Fibroblast of skin of left quadriceps (primary cell): ENCODE measurements around the gene ABCB6.
"Not testable (repeated sequence)": the region's sequence is repeated elsewhere in the genome, so short reads cannot be mapped to it uniquely, and the experiment has no call there.

Experiments
- DNase-seq, 2 experiments: peaks; one replicate each; pipeline ENCODE4 v3.0.0-alpha.2; 2013; ENCODE audit warnings: low read depth in 2 of 2

ABCB6 gene

DNA sequence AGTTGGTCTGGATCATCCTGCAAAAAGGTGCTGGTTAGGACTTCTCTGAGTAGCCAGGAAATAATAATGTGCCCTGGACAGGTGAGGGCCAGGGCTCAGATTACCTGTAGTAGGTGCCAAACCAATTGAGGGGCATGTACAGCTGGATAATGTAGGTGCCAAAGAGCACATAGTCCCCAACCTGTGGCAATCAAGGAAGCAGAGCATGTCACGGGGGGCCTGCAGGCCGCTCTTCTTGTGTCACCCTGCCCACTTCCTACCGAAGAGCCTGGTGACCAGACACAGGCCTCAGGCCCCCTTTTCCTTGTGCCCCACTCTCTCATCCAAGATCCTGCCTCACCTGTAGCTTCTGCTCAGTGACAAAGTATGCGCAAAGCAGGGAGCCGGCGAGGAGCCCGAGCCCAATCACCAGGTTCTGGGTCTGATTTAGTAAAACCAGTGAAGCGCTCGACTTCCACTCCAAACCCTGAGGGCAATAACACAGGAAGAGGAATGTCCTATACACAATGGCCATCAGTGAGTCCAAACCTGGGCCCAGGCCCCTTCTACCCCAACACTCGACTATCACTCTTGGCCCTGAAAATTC, 5.2 kb downstream of the ABCB6 start:
- DNase-seq = no peak

DNA sequence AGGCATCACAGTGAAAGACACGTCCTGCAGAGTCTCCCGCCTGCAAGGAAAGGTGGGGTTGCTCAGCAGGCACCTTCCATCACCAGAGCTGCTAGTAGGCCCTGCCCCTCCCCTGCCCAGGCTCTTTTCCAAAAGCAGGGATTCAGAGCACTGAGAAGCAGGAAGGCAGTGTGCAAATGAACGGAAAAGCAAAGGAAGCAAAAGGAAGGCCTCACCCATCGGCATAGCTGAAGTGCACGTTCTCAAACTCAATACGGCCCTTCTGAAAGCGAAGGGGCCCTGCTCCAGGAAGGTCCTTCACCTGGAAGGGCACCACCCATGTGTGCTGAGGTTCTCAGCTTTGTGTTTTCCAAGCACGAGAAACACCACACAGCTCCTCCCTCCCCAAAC, 5.7 kb downstream of the ABCB6 start:
- DNase-seq = no peak

DNA sequence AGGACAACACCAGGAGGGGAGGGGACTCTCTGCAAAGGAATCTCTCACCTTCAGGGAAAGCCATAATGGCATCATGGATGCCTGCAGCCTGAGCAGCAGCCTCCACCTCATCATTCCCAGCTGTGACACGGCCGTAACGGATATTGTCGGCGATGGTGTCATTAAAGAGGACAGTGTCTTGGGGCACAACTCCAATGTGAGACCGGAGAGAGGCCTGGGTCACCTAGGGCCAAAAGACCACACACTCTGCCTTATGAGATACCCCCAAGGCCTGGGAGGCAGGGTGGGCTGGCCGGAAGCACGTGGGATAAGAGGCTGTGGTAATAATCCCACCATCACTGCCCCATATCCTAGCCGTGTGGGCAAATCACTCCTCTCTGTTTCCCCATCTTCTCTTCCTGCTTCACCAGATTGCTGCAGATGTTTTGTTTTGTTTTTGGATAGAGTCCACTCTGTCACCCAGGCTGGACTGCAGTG, 7.8 kb downstream of the ABCB6 start:
- no peak for DNase-seq

DNA sequence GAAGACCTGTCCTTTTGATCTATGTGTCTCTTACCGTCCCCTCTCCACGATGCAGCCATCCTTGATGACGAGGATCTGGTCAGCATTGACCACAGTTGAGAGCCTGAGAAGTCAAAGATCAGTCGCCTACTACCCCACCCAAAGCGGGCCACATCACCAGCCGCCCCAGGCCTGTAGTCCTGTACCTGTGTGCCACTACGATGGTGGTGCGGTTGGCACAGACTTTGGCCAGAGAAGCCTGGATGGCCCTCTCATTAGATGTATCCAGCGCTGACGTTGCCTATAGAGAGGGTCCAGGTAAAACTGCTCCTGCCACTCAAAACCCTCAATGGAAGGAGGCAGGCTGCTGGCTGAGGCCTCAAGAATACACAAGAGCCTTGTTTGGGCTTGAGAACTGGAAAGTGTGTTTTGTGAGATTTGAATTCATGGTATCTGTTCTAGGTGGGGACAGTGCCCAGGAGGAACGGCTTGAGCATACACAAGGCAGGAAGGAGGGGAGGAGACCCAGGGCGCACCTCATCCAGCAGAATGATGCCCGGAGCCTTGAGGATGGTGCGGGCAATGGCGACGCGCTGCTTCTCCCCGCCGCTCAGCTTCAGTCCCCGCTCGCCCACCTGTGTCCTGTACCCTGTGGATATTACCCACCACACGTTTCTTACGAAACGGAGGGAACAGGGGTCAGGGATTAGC, 8.4 kb downstream of the ABCB6 start:
- DNase-seq = no peak

DNA sequence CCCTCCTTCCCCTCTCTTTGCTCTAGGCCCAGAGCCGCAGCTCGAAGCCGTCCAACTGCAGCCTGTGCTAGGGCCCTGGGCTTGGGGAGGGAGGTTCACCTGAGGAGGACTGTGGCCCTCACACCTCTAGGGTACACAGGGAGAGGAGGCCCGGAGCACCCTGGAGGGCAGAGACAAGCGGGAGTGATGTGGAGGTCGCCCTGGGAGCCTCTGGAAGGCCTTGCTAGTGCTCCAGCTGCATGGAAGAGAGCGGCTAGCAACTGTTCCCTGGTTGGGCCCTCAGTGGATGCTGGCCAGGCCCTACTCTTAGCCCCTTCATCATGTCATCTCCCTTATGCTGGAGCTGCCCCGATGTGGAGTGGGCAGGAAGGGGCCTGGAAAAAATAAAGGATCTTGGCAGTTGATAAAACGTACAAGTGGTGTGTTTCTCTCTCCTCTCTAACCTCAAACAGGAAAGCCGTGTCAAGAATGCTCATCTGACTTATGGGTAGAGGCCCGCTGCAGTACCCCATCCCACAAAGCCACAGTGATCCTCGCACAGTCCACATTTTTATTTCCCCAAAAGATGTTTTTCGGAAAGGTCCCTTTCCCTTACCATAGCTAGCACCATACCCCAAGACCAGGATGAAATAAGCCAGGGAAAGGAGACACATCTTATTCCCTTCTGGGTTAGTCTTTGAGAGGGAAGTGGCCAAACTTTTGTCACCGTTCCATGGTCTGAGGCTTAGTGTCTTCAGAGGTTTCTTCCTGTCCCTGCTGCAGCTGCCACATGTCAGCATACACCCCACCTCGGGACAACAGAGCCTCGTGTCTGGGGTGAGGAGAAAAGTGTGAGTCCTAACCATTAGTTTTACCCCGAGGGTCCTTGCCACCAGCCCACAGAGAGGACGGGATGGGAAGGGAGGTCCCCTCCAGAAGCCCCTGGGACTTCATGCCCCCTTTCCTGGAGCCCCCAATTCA, 9.2 kb downstream of the ABCB6 start:
- no peak for DNase-seq

DNA sequence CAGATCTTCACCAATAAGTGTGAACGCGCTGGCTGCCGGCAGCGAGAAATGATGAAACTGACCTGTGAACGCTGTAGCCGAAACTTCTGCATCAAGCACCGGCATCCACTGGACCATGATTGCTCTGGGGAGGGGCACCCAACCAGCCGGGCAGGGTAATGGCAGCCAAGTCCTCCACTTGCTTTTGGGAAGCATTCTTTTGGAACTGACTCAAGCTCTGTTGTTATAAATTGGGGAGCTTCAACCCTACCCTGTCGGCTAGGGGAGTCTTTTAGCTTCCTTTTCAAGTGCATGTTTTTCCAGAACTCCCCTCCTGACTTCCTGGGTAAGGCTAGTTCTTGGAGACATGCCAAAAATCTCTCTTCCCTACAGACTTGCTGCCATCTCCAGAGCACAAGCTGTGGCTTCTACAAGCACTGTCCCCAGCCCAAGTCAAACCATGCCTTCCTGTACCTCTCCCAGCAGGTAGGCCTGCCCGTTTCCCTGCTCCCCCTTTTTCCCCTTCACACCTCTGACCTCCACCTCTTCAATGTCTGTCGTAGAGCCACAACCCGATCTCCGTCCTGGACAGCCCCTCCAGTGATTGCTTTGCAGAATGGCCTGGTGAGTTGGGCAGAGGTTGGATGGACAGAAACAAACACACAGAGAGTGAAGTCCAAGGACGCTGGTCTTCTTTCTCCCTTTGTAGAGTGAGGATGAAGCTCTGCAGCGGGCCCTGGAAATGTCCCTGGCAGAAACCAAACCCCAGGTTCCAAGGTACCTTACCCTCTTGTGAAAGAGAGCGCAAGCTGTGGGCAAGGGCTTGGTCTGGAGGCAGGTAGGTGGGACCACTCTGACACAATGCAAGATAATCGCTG, 10.6 kb downstream of the ABCB6 start:
- no peak for DNase-seq

DNA sequence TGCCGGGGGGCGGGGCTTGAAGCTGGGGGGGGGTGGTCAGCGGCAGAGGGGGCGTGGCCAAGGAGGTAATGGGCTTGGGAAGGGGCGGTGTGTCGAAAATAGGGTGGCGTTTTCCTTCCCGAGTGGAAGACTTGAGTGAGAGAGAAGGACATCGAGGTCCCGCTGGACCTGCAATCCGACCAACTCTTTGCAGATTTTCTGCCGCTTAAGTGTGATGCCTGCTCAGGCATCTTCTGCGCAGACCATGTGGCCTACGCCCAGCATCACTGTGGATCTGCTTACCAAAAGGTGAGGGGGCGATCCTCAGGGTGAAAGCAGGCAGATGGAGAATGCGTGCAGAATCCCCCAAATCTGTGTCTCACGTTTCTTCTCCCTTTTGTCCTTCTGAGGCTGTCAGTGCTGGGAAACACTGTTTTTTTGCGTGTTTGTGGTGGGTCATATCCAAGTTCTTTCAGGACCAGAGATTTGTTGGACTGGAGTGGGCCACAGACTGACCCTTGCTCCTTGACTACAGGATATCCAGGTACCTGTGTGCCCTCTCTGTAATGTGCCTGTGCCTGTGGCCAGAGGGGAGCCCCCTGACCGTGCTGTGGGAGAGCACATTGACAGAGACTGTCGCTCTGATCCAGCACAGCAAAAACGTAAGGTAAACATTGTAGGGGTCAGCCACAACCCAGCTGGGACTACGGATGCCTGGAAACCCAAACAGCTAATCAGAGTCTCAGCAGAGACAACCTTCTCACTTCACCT, 11.4 kb downstream of the ABCB6 start:
- no peak for DNase-seq

DNA sequence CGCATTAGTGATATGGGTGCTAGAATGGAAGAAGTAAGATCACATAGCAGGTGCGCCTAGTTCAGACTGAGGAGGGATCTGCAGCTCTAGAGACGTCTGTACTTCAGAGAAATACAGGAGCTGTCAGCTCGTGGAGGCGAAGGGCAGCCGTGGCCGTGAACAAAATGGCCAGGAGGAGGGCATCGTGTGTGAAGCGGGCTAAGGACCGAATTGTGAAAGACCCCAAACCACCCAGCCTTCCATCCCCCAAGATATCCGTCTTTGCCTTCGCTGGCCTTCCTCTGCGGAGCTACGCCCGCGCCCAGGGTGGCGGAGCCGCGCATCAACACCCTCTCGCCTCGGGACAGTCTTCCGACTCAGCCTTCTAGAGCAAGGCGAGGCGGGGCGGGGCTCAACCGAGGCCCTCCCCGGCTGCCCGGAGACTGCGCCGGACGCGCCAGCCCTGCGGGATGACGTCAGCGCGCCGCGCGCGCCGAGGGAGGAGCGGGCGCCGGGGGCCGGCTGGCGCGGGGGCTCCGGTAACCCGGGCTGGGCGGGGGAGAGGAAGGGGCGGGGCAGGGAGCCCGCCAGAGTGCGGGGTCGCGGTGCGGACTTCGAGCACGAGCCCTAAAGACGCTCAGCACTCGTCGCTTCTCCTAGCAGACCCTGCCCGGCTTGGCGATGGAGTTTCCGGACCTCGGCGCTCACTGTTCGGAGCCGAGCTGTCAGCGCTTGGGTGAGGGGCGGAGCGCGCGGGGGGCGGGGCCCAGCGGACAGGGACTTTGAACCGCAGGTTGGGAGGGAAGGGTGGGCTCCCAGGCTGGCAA, 12.2 kb downstream of the ABCB6 start, which contains the start of gene ZFAND2B:
TSS of gene ZFAND2B (plus strand) at position 455 of the 806 bp plus-strand sequence. CDS start at position 661, 206 bp downstream.
- peak; percentile 86 to 87 for DNase-seq

DNA sequence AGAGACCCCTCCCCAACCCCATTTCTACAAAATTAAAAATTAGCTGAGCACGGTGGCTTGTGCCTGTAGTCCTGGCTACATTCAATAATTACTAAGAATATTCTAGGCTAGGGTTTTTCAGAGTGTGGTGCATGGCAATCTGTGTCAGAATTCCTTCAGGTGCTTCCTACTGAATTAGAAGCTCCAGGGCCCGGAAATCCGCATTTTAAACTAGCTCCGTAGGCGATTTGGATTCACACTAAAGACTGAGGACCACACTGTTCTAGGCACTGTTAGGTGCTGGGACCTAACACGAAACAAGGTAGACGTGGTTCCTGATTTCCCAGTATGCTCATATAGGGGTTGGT, 12.8 kb downstream of the ABCB6 start:
- no peak for DNase-seq

DNA sequence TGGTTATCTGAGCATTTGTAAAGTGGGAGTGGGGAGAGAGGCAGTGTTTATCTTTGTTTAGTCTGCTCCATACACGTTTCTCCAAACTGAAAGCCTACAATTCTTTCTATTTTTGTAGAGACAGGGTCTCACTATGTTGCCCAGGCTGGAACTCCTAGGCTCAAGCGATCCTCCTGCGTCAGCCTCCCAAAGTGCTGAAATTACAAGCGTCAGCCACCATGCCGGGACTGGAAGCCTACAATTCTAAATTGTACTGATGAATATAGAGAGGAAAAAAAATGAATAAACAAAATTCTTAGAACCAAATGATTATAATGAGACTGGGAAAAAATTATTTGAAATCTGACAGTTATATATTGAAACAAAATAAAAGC, 13.6 kb downstream of the ABCB6 start:
- DNase-seq = no peak

DNA sequence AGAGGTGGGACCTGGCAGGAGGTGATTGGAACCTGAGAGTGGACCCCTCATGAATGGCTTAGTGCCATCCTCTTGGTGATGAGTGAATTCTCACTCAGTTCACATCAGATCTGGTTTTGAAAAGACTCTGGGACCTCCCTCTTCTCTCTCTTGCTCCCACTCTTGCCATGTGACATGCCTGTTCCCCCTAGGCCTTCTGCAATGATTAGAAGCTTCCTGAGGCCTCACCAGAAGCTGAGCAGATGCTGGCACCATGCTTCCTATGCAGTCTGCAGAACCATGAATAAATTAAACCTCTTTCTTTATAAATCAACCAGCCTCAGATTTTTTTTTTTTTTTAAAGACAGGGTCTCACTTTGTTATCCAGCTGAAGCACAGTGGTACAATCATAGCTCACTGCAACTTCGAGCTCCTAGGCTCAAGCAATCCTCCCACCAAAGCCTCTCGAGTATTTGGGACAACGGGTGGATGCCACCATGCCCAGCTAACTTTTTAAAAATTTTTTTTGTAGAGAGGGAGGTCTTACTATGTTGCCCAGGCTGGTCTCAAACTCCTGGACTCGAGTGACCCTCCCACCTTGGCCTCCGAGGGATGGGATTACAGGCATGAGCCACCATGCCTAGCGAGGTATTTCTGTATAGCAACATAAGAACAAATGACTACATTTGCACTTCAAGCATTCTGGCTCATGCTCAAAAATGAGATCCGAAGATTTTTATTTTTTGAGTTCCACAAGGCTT, 14.2 kb downstream of the ABCB6 start:
- no peak for DNase-seq

DNA sequence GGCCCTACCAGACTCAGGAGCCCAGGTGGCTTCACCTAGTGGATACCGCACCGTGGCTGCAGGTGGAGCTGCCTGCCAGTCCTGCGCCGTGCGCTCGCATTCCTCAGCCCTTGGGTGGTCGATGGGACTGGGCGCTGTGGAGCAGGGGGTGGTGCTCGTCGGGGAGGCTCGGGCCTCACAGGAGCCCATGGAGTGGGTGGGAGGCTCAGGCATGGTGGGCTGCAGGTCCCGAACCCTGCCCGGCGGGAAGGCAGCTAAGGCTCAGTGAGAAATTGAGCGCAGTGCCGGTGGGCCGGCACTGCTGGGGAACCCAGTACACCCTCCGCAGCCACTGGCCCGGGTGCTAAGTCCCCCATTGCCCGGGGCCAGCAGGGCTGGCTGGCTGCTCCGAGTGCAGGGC, 17.4 kb downstream of the ABCB6 start:
- not testable (repeated sequence) for DNase-seq

DNA sequence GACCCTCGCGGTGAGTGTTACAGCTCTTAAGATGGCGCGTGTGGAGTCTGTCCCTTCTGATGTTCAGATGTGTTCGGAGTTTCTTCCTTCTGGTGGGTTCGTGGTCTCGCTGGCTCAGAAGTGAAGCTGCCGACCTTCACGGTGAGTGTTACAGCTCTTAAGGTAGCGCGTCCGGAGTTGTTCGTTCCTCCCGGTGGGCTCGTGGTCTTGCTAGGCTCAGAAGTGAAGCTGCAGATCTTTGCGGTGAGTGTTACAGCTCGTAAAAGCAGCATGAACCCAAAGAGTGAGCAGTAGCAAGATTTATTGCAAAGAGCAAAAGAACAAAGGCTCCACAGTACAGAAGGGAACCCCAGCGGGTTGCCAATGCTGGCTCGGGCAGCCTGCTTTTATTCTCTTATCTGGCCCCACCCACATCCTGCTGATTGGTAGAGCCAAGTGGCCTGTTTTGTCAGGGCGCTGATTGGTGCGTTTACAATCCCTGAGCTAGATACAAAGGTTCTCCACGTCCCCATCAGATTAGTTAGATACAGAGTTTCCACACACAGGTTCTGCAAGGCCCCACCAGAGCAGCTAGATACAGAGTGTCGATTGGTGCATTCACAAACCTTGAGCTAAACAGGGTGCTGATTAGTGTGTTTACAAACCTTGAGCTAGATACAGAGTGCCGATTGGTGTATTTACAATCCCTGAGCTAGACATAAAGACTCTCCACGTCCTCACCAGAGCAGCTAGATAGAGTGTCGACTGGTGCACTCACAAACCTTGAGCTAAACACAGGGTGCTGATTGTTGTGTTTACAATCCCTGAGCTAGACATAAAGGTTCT, 18.0 kb downstream of the ABCB6 start:
- DNase-seq = not testable (repeated sequence)

DNA sequence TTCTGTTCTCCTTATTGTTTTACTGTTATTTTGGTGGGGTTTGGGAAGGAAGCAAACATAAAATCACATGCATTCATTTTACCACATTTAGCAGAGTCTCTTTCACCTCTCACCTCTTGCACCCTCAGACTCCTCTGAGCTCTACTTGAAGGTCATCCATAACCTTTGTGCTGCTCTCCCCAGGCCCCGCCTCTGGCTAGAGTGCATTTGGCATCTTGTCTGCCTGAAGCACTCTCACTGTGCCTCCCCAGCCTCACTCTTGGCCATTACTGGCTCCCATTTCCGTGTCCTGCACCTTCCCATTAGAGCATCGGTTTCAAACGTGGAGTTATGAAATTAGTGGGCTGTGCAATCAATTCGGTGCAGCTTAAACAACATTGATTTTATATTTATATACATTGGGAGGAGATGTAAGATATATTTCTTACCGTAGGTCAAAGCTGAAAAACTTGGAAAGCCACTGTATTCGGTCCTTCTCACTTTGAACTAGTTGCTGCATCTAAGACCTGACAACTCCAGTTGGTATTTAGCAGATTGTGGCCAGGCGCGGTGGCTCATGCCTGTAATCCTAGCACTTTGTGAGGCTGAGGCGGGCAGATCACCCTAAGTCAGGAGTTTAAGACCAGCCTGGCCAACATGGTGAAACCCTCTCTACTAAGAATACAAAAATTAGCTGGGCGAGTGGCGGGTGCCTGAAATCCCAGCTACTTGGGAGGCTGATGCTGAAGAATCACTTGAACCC, 19.1 kb downstream of the ABCB6 start:
- no peak for DNase-seq

DNA sequence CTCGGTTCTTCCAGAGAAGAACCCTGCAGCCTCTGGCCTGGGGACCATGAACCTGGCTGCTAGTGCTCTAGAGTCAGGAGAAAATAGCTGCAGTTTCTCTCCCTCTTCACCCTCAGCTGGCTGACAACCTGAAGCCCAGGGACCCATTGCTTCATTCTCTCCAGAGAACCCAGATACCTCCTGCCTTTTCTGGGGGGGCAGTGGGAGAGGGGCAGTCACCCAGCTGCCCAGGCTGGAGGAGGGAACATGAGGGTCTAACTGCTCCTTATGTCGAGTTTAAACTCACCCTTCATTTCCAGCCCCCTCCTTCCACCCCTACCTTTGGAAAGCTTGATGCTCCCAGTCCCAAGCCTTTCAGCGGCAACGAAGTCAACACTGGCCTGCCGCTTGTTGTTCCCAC, 19.8 kb downstream of the ABCB6 start:
- DNase-seq = no peak

DNA sequence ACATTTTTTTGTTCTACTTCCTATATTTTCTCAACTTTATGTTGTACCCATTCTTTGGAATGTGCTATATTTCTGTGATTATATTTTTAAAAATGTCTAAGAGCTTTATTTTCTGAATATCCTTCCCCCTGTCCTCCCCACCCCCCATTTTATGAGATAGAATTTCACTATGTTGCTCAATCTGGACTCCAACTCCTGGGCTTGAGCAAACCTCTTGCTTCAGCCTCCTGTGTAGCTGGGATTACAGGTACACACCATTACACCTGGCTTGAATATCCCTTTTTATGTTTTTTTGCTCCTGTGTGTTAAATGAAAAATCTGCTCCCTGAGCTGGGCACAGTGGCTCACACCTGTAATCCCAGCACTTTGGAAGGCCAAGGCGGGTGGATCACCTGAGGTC, 21.4 kb downstream of the ABCB6 start:
- DNase-seq = no peak

DNA sequence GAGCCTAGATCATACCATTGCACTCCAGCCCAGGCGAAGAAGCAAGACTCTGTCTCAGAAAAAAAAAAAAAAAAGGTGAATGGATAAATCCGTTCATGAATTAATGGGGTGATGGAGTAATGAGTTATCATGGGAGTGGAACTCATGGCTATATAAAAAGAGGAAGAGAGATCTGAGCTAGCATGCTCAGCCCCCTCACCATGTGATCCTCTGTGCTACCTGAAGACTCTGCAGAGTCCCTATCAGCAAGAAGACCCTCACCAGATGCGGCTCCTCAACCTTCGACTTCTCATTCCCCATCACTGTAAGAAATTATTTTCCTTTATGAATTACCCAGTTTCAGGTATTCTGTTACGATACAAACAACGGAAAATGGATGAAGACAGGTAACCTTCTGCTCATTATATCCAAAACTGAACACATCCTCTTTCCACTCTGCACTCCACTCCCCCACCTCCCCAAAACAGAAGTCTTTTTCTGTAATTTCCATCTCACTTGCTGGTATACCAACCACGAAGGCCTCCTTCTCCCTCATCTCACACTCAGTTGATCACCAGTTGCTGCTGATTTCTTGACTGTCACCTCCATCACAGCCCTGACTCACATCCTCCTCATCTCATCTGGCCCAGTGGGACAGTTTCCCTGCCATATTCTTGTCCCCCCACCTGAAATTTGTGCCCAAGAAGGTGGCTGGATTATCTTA, 31.9 kb downstream of the ABCB6 start:
- no peak for DNase-seq
